ENCODE measurements around the gene C1QTNF3.

Gene C1QTNF3

GRCh38 chr5:34007621-34008600 is 35.1 kb downstream of the C1QTNF3 start, which contains the start of gene AMACR:
Gene AMACR (minus strand): TSS chr5:34008050. CDS start chr5:34008019, 31 bp downstream.
- DNase-seq (ENCODE audit: extremely low read depth, low read depth) = peak; percentile 81
- no peak; the same call in 1 of the 2 replicates for TF ChIP-seq CTCF (IDR thresholded peaks at IDR 0.05; ENCODE audit: low read depth, low read length)

DNA sequence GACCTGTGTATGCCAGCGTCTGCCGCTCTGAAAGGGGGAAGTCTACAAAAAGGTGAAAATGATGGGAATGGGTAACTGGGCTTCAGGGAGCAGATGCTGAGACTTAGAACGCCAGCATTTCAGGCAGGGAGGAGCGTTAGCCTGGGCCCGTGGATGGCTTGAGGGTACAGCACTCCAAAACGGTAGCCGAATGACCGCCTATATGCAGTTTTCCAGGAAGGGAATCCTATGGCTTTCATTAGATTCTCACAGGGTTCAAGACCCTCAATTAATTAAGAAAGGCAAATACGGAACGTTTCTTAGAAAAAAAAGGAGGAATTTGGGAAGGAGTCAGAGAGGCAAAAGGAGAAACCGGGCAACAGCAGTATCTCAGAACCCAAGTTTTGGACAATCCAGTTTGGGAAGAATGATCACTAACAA is 35.8 kb downstream of the C1QTNF3 start:
- TF ChIP-seq CTCF (IDR thresholded peaks at IDR 0.05; ENCODE audit: low read depth, low read length) = no peak
- no peak for DNase-seq (ENCODE audit: extremely low read depth, low read depth)

DNA sequence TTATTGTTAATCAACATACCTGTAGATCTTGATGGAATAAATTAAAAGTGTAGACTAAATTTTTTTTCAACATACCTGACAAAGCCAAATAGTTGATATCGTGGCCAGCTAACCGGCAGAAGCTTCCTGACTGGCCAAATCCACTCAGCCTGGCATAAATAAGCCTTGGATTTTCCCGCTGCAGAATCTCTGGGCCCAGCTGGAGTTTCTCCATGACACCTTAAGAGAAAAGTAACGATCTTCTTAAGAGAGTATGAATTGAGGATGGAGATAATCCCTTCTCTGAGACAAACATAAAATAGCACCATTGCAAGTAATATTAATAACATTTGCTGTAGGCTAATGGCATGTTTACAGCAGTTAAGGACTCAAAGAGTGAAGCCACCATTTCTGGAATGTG is 37.3 kb downstream of the C1QTNF3 start:
- no peak for TF ChIP-seq CTCF (IDR thresholded peaks at IDR 0.05; ENCODE audit: low read depth, low read length)
- no peak for DNase-seq (ENCODE audit: extremely low read depth, low read depth)

DNA sequence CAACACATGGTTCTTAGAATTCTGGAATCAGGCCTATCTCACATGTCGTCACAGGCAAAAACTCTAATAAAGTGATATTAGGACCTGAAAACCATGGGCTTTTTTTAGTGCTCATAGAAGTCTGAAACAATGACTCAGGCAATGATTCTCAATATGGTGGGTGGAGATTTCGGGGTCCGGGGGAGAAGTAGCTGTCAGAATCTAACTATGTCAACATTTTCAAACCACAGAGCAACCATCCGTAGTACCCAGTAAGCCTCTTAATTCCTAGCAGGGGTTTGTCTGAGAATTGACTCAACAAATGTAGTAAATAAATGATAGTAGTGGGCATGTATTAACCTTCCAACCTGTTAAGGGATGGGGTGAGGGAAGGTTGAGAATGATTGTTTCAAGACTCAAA is 37.8 kb downstream of the C1QTNF3 start:
- TF ChIP-seq CTCF (IDR thresholded peaks at IDR 0.05; ENCODE audit: low read depth, low read length) = no peak
- DNase-seq (ENCODE audit: extremely low read depth, low read depth) = no peak

- no peak for DNase-seq (ENCODE audit: extremely low read depth, low read depth)
- TF ChIP-seq CTCF (IDR thresholded peaks at IDR 0.05; ENCODE audit: low read depth, low read length) = no peak
Observed at GRCh38 chr5:34003941-34004340, 39.1 kb downstream of the C1QTNF3 start.

DNA sequence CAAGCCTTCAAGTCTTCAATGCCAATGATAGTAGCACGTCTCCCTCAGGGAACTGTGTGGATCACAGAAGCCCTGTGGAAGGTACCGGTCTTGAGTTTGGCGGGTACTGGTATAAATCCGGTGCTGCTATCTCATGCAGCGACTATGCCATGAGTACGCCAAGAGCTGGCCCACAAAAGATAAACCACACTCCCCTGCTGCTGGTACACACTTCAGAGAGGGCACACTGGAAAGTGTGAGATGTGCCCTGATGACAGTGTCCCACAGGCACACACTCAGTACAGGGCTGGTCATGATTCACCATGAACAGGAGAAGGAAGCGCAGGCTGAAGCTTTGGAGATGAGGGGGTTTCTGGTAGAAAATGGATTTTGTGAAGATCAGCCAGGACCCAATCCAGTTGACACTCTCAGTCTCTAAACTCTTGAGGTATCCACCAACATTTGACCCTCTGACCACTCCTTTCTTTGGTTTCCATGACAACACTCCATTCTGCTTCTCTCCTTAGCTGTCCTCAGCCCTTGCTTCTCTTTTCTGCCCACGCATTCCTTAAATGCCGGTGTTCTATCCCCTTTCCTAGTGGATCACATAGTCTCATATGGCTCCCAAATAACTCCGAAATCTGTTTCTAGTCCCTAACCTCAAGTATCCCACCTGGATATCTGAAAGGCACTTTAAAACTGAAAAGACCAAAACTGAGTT is 40.2 kb downstream of the C1QTNF3 start:
- no peak for TF ChIP-seq CTCF (IDR thresholded peaks at IDR 0.05; ENCODE audit: low read depth, low read length)

More for the DNA sequence above, 40.2 kb downstream of the C1QTNF3 start:
- no peak for DNase-seq (ENCODE audit: extremely low read depth, low read depth)
